ENCODE measurements around the gene RPE65. TPM values are rescaled to one million over a fixed set of nuclear protein-coding genes. Genes with fewer than 3 reads are reported as not detected.
A peak's percentile ranks its signal among the peaks of the same experiment; 100 is the strongest.

Gene RPE65
- total and polyA plus RNA-seq, 2 of the 4 experiments (the other 2 are of a cell fraction) = under 0.01 TPM; not detected in 1

DNA sequence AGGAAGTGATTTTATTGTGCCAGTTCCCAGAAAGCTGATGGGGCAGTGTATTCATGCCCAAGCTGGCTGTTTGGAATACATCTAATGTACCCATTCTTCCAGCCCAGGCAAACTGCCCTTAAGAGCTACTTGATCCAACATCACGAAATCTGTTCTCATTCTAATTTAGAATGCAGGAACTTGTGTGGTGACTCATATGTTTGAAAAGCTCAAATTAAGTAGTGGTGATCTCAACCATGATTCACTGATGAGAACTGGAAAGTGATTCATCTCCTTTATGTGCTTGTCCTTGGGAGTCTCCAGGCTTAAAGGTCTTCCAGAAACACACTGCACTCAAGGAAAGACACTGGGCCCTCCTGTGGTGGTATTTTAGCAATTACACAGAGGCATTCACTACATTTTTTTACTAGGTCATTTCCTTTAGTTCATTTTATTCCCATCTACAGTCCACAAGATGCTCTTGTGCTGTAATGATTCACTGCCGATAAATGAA lies 65.4 kb downstream of the RPE65 start (continued):
- TF ChIP-seq CEBPB (IDR thresholded peaks at IDR 0.05; ENCODE audit: low read depth, low read length) = peak; percentile 34; the same call in 1 of the 2 replicates

DNA sequence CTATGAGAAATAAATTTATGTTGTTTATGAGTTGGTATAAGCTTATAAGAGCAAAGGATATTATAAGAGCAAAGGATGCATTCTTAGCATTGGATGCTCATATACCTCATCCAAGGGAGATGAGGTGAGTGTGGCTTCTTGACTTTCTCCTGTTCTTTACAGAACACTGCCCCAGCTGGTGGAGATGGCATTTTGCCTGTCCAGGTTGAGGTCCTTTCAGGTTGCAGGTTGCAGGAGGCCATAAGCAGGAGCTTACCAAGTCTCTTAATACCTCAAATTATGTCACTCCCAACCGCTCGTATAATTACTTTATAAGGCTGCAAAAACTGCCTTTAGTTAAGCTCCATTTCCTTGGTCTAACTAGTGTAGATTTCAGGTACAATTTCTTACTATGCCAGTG lies 66.7 kb downstream of the RPE65 start:
- BruUV-seq (replicated peaks) = no TSS peak

More for the DNA sequence above, 66.7 kb downstream of the RPE65 start:
- TF ChIP-seq MAZ (IDR thresholded peaks at IDR 0.05; ENCODE audit: borderline replicate concordance, low read depth, low read length) = no peak
- TF ChIP-seq RAD21 (IDR thresholded peaks at IDR 0.05; ENCODE audit: low read length) = no peak
- TF ChIP-seq, protein P1, sequence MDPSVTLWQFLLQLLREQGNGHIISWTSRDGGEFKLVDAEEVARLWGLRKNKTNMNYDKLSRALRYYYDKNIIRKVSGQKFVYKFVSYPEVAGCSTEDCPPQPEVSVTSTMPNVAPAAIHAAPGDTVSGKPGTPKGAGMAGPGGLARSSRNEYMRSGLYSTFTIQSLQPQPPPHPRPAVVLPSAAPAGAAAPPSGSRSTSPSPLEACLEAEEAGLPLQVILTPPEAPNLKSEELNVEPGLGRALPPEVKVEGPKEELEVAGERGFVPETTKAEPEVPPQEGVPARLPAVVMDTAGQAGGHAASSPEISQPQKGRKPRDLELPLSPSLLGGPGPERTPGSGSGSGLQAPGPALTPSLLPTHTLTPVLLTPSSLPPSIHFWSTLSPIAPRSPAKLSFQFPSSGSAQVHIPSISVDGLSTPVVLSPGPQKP (IDR thresholded peaks at IDR 0.05; ENCODE audit: borderline replicate concordance, low read depth, low read length) = no peak
- no peak for TF ChIP-seq FOS (IDR thresholded peaks at IDR 0.05; ENCODE audit: low read depth, low read length)
- TF ChIP-seq, protein P2, sequence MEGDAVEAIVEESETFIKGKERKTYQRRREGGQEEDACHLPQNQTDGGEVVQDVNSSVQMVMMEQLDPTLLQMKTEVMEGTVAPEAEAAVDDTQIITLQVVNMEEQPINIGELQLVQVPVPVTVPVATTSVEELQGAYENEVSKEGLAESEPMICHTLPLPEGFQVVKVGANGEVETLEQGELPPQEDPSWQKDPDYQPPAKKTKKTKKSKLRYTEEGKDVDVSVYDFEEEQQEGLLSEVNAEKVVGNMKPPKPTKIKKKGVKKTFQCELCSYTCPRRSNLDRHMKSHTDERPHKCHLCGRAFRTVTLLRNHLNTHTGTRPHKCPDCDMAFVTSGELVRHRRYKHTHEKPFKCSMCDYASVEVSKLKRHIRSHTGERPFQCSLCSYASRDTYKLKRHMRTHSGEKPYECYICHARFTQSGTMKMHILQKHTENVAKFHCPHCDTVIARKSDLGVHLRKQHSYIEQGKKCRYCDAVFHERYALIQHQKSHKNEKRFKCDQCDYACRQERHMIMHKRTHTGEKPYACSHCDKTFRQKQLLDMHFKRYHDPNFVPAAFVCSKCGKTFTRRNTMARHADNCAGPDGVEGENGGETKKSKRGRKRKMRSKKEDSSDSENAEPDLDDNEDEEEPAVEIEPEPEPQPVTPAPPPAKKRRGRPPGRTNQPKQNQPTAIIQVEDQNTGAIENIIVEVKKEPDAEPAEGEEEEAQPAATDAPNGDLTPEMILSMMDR (conservative IDR thresholded peaks at IDR 0.05; ENCODE audit: low read depth, low read length) = no peak
- no peak for TF ChIP-seq BHLHE40 (IDR thresholded peaks at IDR 0.05; ENCODE audit: low read depth, low read length)
- no peak for TF ChIP-seq MXI1 (IDR thresholded peaks at IDR 0.05; ENCODE audit: borderline replicate concordance, low read depth, low read length)
- no peak for TF ChIP-seq CEBPB (IDR thresholded peaks at IDR 0.05; ENCODE audit: low read depth, low read length)
- TF ChIP-seq NFE2L2 (IDR thresholded peaks at IDR 0.05; ENCODE audit: low read depth, low read length) = no peak
- no peak for TF ChIP-seq RFX5 (IDR thresholded peaks at IDR 0.05; ENCODE audit: low read depth, low read length)
- TF ChIP-seq POLR2A (IDR thresholded peaks at IDR 0.05; ENCODE audit: low read depth, low read length) = no peak
- no peak for TF ChIP-seq CHD1 (IDR thresholded peaks at IDR 0.05; ENCODE audit: low read depth, low read length)
- TF ChIP-seq, protein P3, sequence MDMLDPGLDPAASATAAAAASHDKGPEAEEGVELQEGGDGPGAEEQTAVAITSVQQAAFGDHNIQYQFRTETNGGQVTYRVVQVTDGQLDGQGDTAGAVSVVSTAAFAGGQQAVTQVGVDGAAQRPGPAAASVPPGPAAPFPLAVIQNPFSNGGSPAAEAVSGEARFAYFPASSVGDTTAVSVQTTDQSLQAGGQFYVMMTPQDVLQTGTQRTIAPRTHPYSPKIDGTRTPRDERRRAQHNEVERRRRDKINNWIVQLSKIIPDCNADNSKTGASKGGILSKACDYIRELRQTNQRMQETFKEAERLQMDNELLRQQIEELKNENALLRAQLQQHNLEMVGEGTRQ (IDR thresholded peaks at IDR 0.05; ENCODE audit: low read depth, low read length) = no peak
- H2AK9ac ChIP-seq (replicated peaks; ENCODE audit: low read depth, low read length, poor library complexity) = no peak overlapping the region
- no peaks in the 10 kb centered on the region for H3K27me3 ChIP-seq (ENCODE audit: control insufficient read depth, insufficient read depth, low read length)
- peak overlapping the region; percentile 48 to 82; a peak in 3 of 4 replicates for H4K8ac ChIP-seq (ENCODE audit: low read depth in 2 of 2, low read length in 2 of 2)
- H2BK15ac ChIP-seq (ENCODE audit: low read depth, low read length) = peak overlapping the region; percentile 83; the same call in 2 of the 3 replicates
- no peak overlapping the region for H3K4me3 ChIP-seq (ENCODE audit: insufficient read depth, low read depth, low read length)
- H3K18ac ChIP-seq (ENCODE audit: low read depth, low read length) = peak overlapping the region; percentile 90; the same call in 1 of the 2 replicates
- peak overlapping the region; percentile 75 for H2BK5ac ChIP-seq (ENCODE audit: low read depth, low read length, poor library complexity, severe bottlenecking)
- 0 out of 2 replicates have a peak overlapping the region, but pooled peaks have one; percentile 50 for H3K23ac ChIP-seq (ENCODE audit: low read depth, low read length)
- H2AFZ ChIP-seq (replicated peaks; ENCODE audit: low read length, poor library complexity) = no peak overlapping the region
- H3K4me1 ChIP-seq (ENCODE audit: control insufficient read depth, insufficient read depth, low read length) = peaks cover 8% of the 10 kb centered on the region
- H3K79me1 ChIP-seq (ENCODE audit: low read depth in 1 of 2, low read length in 2 of 2) = no peaks in the 10 kb centered on the region
- H3K27ac ChIP-seq (ENCODE audit: insufficient read depth, low read length) = peak overlapping the region; percentile 59
- no CpG with 5 or more reads among the region's 2 CpGs for WGBS, 2 experiments (ENCODE audit: extremely low coverage in 2 of 2, insufficient read length in 1 of 2)
- H2AK5ac ChIP-seq (ENCODE audit: low read depth, low read length) = peak overlapping the region; percentile 99
- dilution Hi-C loops (cut with HindIII; ENCODE audit: low sequenced_read_pairs, unreplicated experiment) (no loop called here), intact Hi-C loops (cut with micrococcal nuclease) (no loop called here), in situ Hi-C loops (cut with MboI; ENCODE audit: low sequenced_read_pairs) (no loop called here)
- H3K14ac ChIP-seq (replicated peaks; ENCODE audit: low read depth, low read length) = peak overlapping the region; percentile 73
- CTCF ChIA-PET = interaction anchor here (0.7 to 1.3 kb wide), 4 partner anchors 37 to 266 kb away, joined by 3 read pairs; no protein-coding TSS in a partner anchor
- DNase-seq (no peak), ATAC-seq (ENCODE audit: low read depth) (no peak)
- no peak overlapping the region for H3K56ac ChIP-seq (ENCODE audit: extremely low read depth, insufficient read depth, low read length)
- peak overlapping the region; percentile 95; the same call in 1 of the 2 replicates for H2BK20ac ChIP-seq (ENCODE audit: low read depth, low read length)
- no peaks in the 10 kb centered on the region for H4K20me1 ChIP-seq (ENCODE audit: insufficient read depth, low read length)
- H2BK120ac ChIP-seq (ENCODE audit: low read depth, low read length) = peak overlapping the region; percentile 96
- peak overlapping the region; percentile 97 for H4K5ac ChIP-seq (ENCODE audit: low read depth, low read length)
- no peak overlapping the region for H3K9ac ChIP-seq (ENCODE audit: low read depth, low read length)
- H3K4ac ChIP-seq (ENCODE audit: low read depth, low read length) = peak overlapping the region; percentile 77
- H4K91ac ChIP-seq (ENCODE audit: insufficient read depth, low read depth, low read length) = peak overlapping the region; percentile 92
- 0 out of 2 replicates have a peak, but pooled peaks cover 5% of the 10 kb centered on the region for H3K9me1 ChIP-seq (ENCODE audit: insufficient read depth, low read length)
- POLR2A ChIA-PET (ENCODE audit: unreplicated experiment) = interaction anchor here (0.7 kb wide), 1 partner anchor 938 kb away, joined by 3 read pairs; no protein-coding TSS in a partner anchor
- no peak overlapping the region for H3K4me2 ChIP-seq (ENCODE audit: low read depth, low read length)
- no peaks in the 10 kb centered on the region for H3K36me3 ChIP-seq (ENCODE audit: control insufficient read depth, insufficient read depth, low read length)
- no peaks in the 10 kb centered on the region for H3K9me3 ChIP-seq (ENCODE audit: control insufficient read depth, insufficient read depth, low read length)

Measured in IMR-90 (cell line).